Transverse colon (tissue), 4 donors: ENCODE measurements around the gene ZNF521. TPM values are rescaled to one million over a fixed set of nuclear protein-coding genes. Genes with fewer than 3 reads are reported as not detected.

Experiments
- DNase-seq: peaks from one replicate; pipeline ENCODE4 v3.0.0-alpha.2; 2019
- H3K27ac ChIP-seq, 4 donors: fragments of 200-600 bp; sonication (generic); 2 replicates each; pipeline ENCODE4 v1.5.1; 2016 to 2018; ENCODE audit warnings: inconsistent platforms in 4 of 4
- H3K27me3 ChIP-seq: fragments of 200-600 bp; sonication (generic); 2 replicates; pipeline ENCODE4 v1.5.1; 2017; ENCODE audit warnings: inconsistent platforms
- H3K36me3 ChIP-seq, 4 donors: fragments of 200-600 bp; sonication (generic); 2 replicates each; pipeline ENCODE4 v1.5.1; 2017 to 2019; ENCODE audit warnings: inconsistent platforms in 4 of 4
- H3K4me1 ChIP-seq, 4 donors: fragments of 200-600 bp; sonication (generic); 2 replicates each; pipeline ENCODE4 v1.5.1; 2017 to 2020; ENCODE audit warnings: inconsistent platforms in 4 of 4
- H3K4me3 ChIP-seq, 4 donors: fragments of 200-600 bp; sonication (generic); 1 replicate in 1 of 4; 2 replicates in 3 of 4; pipeline versions ENCODE4 v1.5.1 to v1.6.1; 2017 to 2019; ENCODE audit warnings: inconsistent platforms in 4 of 4
- H3K9me3 ChIP-seq, 2 donors: fragments of 200-600 bp; sonication (generic); 2 replicates each; pipeline ENCODE4 v1.5.1; 2017 to 2019; ENCODE audit warnings: inconsistent platforms in 2 of 2
- CTCF ChIP-seq, 5 experiments: fragments of 200-600 bp in 3 of 5; fragments of 450-650 bp in 2 of 5; sonication (generic) in 3 of 5; IDR thresholded peaks; 1 replicate in 2 of 5; 2 replicates in 3 of 5; pipeline ENCODE4 v1.5.1; 2016 to 2017; ENCODE audit warnings: antibody characterized with exemption in 5 of 5, inconsistent platforms in 3 of 5, mild to moderate bottlenecking in 2 of 5, moderate library complexity in 1 of 5
- EP300 ChIP-seq: sonication (generic); formaldehyde crosslinking; IDR thresholded peaks from one replicate; pipeline ENCODE4 v1.6.1; 2017; ENCODE audit warnings: antibody characterized with exemption, low read depth
- POLR2A ChIP-seq: fragments of 450-650 bp; IDR thresholded peaks from one replicate; pipeline ENCODE4 v1.6.1; 2016; ENCODE audit warnings: antibody characterized with exemption, mild to moderate bottlenecking, moderate library complexity
- POLR2AphosphoS5 ChIP-seq, 3 donors: sonication (generic); formaldehyde crosslinking; IDR thresholded peaks; one replicate each; pipeline ENCODE4 v1.6.1; 2016; ENCODE audit warnings: antibody characterized with exemption in 3 of 3
- WGBS, 2 donors: methylation state at CpG; one replicate each; pipeline ENCODE4 v1.1.5; 2018; ENCODE audit warnings: low coverage in 1 of 2; 5-methylcytosine and 5-hydroxymethylcytosine counted together
- in situ Hi-C, 4 donors: fragments of 200-750 bp; cut with MboI; loops; one replicate each; pipeline versions ENCODE4 v1.15.0 to v1.15.1; 2017; ENCODE audit warnings: low sequenced_read_pairs in 3 of 4, low pct_ligation_motif_present in 1 of 4, low pct_unique_long_range_greater_than_20kb in 1 of 4
- intact Hi-C: fragments of 100-400 bp; cut with DNase I; formaldehyde crosslinking; loops from one replicate; pipeline ENCODE4 v1.15.1; 2023; ENCODE audit warnings: low total_unique reads
- total RNA-seq, 4 donors: library from RNA; depleted of rRNA; stranded (reverse); fragments of >200 nt; gene quantifications; one replicate each; pipeline ENCODE4 v1.1.0, GENCODE V29; 2016

Gene ZNF521
- total RNA-seq, 4 donors from 2014 or later: 6.4 to 29.5 (median 9.0) TPM

- Histone ChIP-seq H3K4me1 (peaks cover 0 to 10% (median 2%) of the 10 kb centered on the region in 4 donors), H3K27ac (no peak overlapping the region), H3K9me3 (no peaks in the 10 kb centered on the region), H3K36me3 (no peaks in the 10 kb centered on the region), H3K4me3 (no peak overlapping the region), H3K27me3 (no peaks in the 10 kb centered on the region)
- WGBS, 2 donors: 72 to 83% methylated on average over 2 of the region's 2 CpGs
- intact Hi-C loops (no loop called here), in situ Hi-C loops (no loop called here)
- no peak for TF ChIP-seq EP300
- no peak for TF ChIP-seq CTCF (IDR thresholded peaks at IDR 0.05)
- no peak for TF ChIP-seq POLR2A
- no peak for TF ChIP-seq POLR2AphosphoS5 (IDR thresholded peaks at IDR 0.05)
- no peak for DNase-seq
Observed at GRCh38 chr18:25102662-25103061, 249.3 kb downstream of the ZNF521 start.

DNA sequence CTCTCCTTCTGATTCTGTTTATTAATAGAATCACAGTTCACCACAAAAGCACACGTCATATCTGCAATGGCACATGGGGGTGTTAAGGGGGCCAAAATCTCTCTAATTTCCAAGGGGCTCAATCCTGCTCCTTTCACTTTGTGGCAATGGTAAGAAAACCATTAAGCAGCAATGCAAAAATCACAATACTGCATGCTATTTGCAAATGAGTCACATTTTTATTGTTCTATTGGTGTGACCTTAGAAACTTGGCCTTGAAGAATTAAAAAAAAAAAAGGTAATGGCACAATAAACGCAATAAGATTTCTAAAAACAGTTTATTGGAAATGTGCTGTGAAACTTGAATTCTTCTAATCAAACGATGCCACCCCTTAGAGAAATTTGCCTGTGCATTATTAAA lies 251.5 kb downstream of the ZNF521 start:
- WGBS, 2 donors: 40 to 53% methylated on average over 3 of the region's 3 CpGs
- in situ Hi-C loops: no loop called here

DNA sequence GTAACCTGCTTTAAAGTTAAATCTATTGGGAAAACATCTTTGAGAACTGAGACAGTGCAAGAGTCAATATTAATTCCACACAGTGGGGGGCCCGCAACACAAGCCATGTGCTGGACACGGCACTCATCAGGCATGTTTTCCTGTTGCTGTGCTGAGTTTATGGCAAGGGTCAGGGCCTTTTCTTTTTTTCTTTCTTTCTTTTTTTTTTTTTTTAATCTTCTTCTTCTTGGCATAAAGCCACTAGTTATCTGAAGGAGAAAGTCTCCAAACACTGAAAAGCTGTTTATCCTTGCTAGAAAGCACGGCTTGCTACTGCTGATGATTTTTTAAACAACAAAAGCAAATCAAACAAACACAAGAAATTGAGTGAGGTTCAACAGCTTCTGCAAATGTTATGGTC lies 252.1 kb downstream of the ZNF521 start:
- H3K4me3 ChIP-seq: no peak overlapping the region
- in situ Hi-C loops: loop anchor here in 1 of 4 donors (25.0 kb wide), 1 partner anchor 113 kb away; no protein-coding TSS in a partner anchor
- whole genome bisulfite sequencing, 2 donors: 61 to 72% methylated on average over 3 of the region's 3 CpGs

More for the DNA sequence above, 251.5 kb downstream of the ZNF521 start:
- H3K36me3 ChIP-seq: no peaks in the 10 kb centered on the region
- peaks cover 0 to 10% (median 2%) of the 10 kb centered on the region in 4 donors for H3K4me1 ChIP-seq
- no peak overlapping the region for H3K4me3 ChIP-seq
- H3K27ac ChIP-seq: no peak overlapping the region
- TF ChIP-seq POLR2AphosphoS5 (IDR thresholded peaks at IDR 0.05): no peak
- TF ChIP-seq CTCF (IDR thresholded peaks at IDR 0.05): no peak
- TF ChIP-seq EP300: no peak
- no peak for TF ChIP-seq POLR2A
- H3K27me3 ChIP-seq: no peaks in the 10 kb centered on the region
- intact Hi-C loops: no loop called here
- DNase-seq: no peak
- H3K9me3 ChIP-seq: no peaks in the 10 kb centered on the region

GRCh38 chr18:25097569-25098056 lies 254.4 kb downstream of the ZNF521 start:
- H3K27me3 ChIP-seq: no peaks in the 10 kb centered on the region
- H3K27ac ChIP-seq: no peak overlapping the region
- WGBS, 2 donors: 69 to 80% methylated on average over 1 to 3 of the region's 3 CpGs
- H3K9me3 ChIP-seq: no peaks in the 10 kb centered on the region
- no peak overlapping the region for H3K4me3 ChIP-seq
- H3K4me1 ChIP-seq: peaks cover 0 to 10% (median 0%) of the 10 kb centered on the region in 4 donors
- no peaks in the 10 kb centered on the region for H3K36me3 ChIP-seq
- DNase-seq: no peak
- in situ Hi-C loops: loop anchor here in 1 of 4 donors (25.0 kb wide), 1 partner anchor 110 kb away; no protein-coding TSS in a partner anchor
- intact Hi-C loops: no loop called here
- TF ChIP-seq CTCF (IDR thresholded peaks at IDR 0.05): no peak
- no peak for TF ChIP-seq POLR2AphosphoS5 (IDR thresholded peaks at IDR 0.05)

More for the DNA sequence above, 252.1 kb downstream of the ZNF521 start:
- TF ChIP-seq CTCF (IDR thresholded peaks at IDR 0.05) (no peak), POLR2A (no peak), EP300 (no peak), POLR2AphosphoS5 (IDR thresholded peaks at IDR 0.05) (no peak)
- peaks cover 0 to 10% (median 2%) of the 10 kb centered on the region in 4 donors for H3K4me1 ChIP-seq
- no peak overlapping the region for H3K27ac ChIP-seq
- intact Hi-C loops: no loop called here
- no peaks in the 10 kb centered on the region for H3K9me3 ChIP-seq
- no peaks in the 10 kb centered on the region for H3K27me3 ChIP-seq
- H3K36me3 ChIP-seq: no peaks in the 10 kb centered on the region
- DNase-seq: no peak
